ENCODE results near the gene SUN1.

SUN1 gene

GRCh38 chr7:888081-889024 lies 56.1 kb downstream of the SUN1 start:
- no peak for TF ChIP-seq CTCF (IDR thresholded peaks at IDR 0.05)

GRCh38 chr7:889025-889390 lies 56.7 kb downstream of the SUN1 start:
- no peak for TF ChIP-seq CTCF (IDR thresholded peaks at IDR 0.05)

GRCh38 chr7:889391-889790 lies 57.1 kb downstream of the SUN1 start:
- TF ChIP-seq CTCF (IDR thresholded peaks at IDR 0.05): no peak

GRCh38 chr7:890868-891267 lies 58.6 kb downstream of the SUN1 start:
- no peak for TF ChIP-seq CTCF (IDR thresholded peaks at IDR 0.05)

- TF ChIP-seq CTCF (IDR thresholded peaks at IDR 0.05): no peak
Observed at GRCh38 chr7:891291-891690, 59.0 kb downstream of the SUN1 start.

GRCh38 chr7:891805-892204 lies 59.5 kb downstream of the SUN1 start:
- TF ChIP-seq CTCF (IDR thresholded peaks at IDR 0.05): no peak

- no peak for TF ChIP-seq CTCF (IDR thresholded peaks at IDR 0.05)
Observed at GRCh38 chr7:892648-893593, 60.6 kb downstream of the SUN1 start.

All from LNCAP (cell line).